ENCODE measurements around the gene POLR2H. TPM values are rescaled to one million over a fixed set of nuclear protein-coding genes. Genes with fewer than 3 reads are reported as not detected.

POLR2H gene
- total RNA-seq, 1 donor from 2014 or later = 48.1 TPM

- DNase-seq = peak; percentile 54
- Mint-ChIP-seq H3K36me3 (ENCODE audit: unreplicated experiment) (no peaks in the 10 kb centered on the region), H3K9me3 (ENCODE audit: unreplicated experiment) (peaks cover 7% of the 10 kb centered on the region), H3K27ac (ENCODE audit: unreplicated experiment) (no peak overlapping the region), H3K4me3 (ENCODE audit: unreplicated experiment) (peak overlapping the region; percentile 82), H3K4me1 (ENCODE audit: low read depth, unreplicated experiment) (peaks cover 19% of the 10 kb centered on the region), H3K27me3 (ENCODE audit: unreplicated experiment) (peaks cover 13% of the 10 kb centered on the region)
- no peak for TF ChIP-seq CTCF (IDR thresholded peaks at IDR 0.05; ENCODE audit: partially characterized antibody, unreplicated experiment)
These were observed 20.0 kb downstream of the POLR2H start for GRCh38 chr3:184381261-184382224.

- DNase-seq = no peak
- Mint-ChIP-seq H3K27me3 (ENCODE audit: unreplicated experiment) (peaks cover 14% of the 10 kb centered on the region), H3K9me3 (ENCODE audit: unreplicated experiment) (peaks cover 7% of the 10 kb centered on the region), H3K27ac (ENCODE audit: unreplicated experiment) (no peak overlapping the region), H3K36me3 (ENCODE audit: unreplicated experiment) (no peaks in the 10 kb centered on the region), H3K4me1 (ENCODE audit: low read depth, unreplicated experiment) (peaks cover 18% of the 10 kb centered on the region), H3K4me3 (ENCODE audit: unreplicated experiment) (no peak overlapping the region)
- TF ChIP-seq CTCF (IDR thresholded peaks at IDR 0.05; ENCODE audit: partially characterized antibody, unreplicated experiment) = no peak
These were observed 21.0 kb downstream of the POLR2H start for GRCh38 chr3:184382326-184383032.

GRCh38 chr3:184383033-184383740 lies 21.7 kb downstream of the POLR2H start:
- H3K27me3 Mint-ChIP-seq (ENCODE audit: unreplicated experiment) = peaks cover 14% of the 10 kb centered on the region
- DNase-seq = no peak
- peaks cover 7% of the 10 kb centered on the region for H3K9me3 Mint-ChIP-seq (ENCODE audit: unreplicated experiment)
- H3K4me3 Mint-ChIP-seq (ENCODE audit: unreplicated experiment) = no peak overlapping the region
- TF ChIP-seq CTCF (IDR thresholded peaks at IDR 0.05; ENCODE audit: partially characterized antibody, unreplicated experiment) = no peak
- peaks cover 12% of the 10 kb centered on the region for H3K4me1 Mint-ChIP-seq (ENCODE audit: low read depth, unreplicated experiment)
- no peaks in the 10 kb centered on the region for H3K36me3 Mint-ChIP-seq (ENCODE audit: unreplicated experiment)
- no peak overlapping the region for H3K27ac Mint-ChIP-seq (ENCODE audit: unreplicated experiment)

- peaks cover 1% of the 10 kb centered on the region for H3K4me1 Mint-ChIP-seq (ENCODE audit: low read depth, unreplicated experiment)
- no peaks in the 10 kb centered on the region for H3K36me3 Mint-ChIP-seq (ENCODE audit: unreplicated experiment)
These were observed 22.8 kb downstream of the POLR2H start for GRCh38 chr3:184384342-184384741.

More at GRCh38 chr3:184384342-184384741, 22.8 kb downstream of the POLR2H start:
- Mint-ChIP-seq H3K9me3 (ENCODE audit: unreplicated experiment) (peaks cover 1% of the 10 kb centered on the region), H3K27me3 (ENCODE audit: unreplicated experiment) (peaks cover 10% of the 10 kb centered on the region), H3K4me3 (ENCODE audit: unreplicated experiment) (no peak overlapping the region), H3K27ac (ENCODE audit: unreplicated experiment) (no peak overlapping the region)
- no peak for DNase-seq
- no peak for TF ChIP-seq CTCF (IDR thresholded peaks at IDR 0.05; ENCODE audit: partially characterized antibody, unreplicated experiment)
